Measurements from ENCODE around the gene ERBB4. TPM values are rescaled to one million over a fixed set of nuclear protein-coding genes. Genes with fewer than 3 reads are reported as not detected.
"Not testable (repeated sequence)": the region's sequence is repeated elsewhere in the genome, so short reads cannot be mapped to it uniquely, and the experiment has no call there.

The ERBB4 gene
- polyA plus RNA-seq, 1 donor = 0.37 TPM

- H3K9me3 ChIP-seq (ENCODE audit: control insufficient read depth, low read depth, low read length); H3K27ac ChIP-seq (ENCODE audit: low read length); H3K27me3 ChIP-seq (ENCODE audit: control insufficient read depth, insufficient read depth, low read length); H3K4me3 ChIP-seq (ENCODE audit: low read length); H3K36me3 ChIP-seq (ENCODE audit: control insufficient read depth, insufficient read depth, low read length); DNase-seq: not testable (repeated sequence)
- H3K4me1 ChIP-seq (ENCODE audit: control insufficient read depth, insufficient read depth, low read length) = peaks cover 14% of the 10 kb centered on the region
Observed at GRCh38 chr2:212106536-212106935, 432.1 kb downstream of the ERBB4 start.

DNA sequence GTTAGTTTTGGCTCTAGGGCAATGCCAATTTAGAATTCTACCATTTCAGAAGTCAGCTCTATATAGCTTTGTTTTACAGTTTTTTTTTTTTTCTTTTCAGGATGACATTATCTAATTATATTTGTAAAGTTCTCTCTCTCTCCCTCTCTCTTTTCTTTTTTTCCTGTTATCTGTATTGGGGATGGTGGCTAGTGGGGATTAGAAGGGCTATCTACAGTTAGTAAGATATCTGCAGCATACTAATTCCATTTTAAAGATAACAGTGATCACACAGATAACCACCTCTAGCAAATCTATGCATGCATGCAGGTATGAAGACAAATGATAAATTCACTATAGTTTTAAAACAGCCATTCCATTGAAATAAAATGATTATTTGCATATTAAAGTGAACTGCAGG is 438.9 kb downstream of the ERBB4 start:
- no peaks in the 10 kb centered on the region for H3K36me3 ChIP-seq (ENCODE audit: control insufficient read depth, insufficient read depth, low read length)
- H3K9me3 ChIP-seq (ENCODE audit: control insufficient read depth, low read depth, low read length) = no peaks in the 10 kb centered on the region
- no peaks in the 10 kb centered on the region for H3K27me3 ChIP-seq (ENCODE audit: control insufficient read depth, insufficient read depth, low read length)
- no peaks in the 10 kb centered on the region for H3K4me1 ChIP-seq (ENCODE audit: control insufficient read depth, insufficient read depth, low read length)
- H3K4me3 ChIP-seq (ENCODE audit: low read length) = no peak overlapping the region
- DNase-seq = no peak
- H3K27ac ChIP-seq (ENCODE audit: low read length) = no peak overlapping the region

DNA sequence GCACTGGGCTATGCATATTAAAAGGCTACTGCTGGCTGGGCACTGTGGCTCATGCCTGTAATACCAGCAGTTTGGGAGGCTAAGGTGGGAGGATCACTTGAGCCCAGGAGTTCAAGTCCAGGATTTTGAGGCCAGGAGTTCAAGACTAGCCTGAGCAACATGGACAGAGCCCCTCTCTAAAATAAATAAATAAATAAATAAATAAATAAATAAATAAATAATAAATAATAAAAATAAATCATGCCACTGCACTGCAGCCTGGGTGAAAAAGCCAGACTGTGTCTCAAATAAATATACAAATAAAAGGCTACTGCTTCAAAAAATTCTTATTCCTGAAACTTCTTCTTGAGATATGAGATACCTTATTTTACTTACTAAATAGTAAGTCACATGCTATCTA is 439.6 kb downstream of the ERBB4 start:
- no peaks in the 10 kb centered on the region for H3K9me3 ChIP-seq (ENCODE audit: control insufficient read depth, low read depth, low read length)
- H3K27ac ChIP-seq (ENCODE audit: low read length) = no peak overlapping the region
- H3K36me3 ChIP-seq (ENCODE audit: control insufficient read depth, insufficient read depth, low read length) = no peaks in the 10 kb centered on the region
- no peak for DNase-seq
- no peak overlapping the region for H3K4me3 ChIP-seq (ENCODE audit: low read length)
- no peaks in the 10 kb centered on the region for H3K27me3 ChIP-seq (ENCODE audit: control insufficient read depth, insufficient read depth, low read length)
- no peaks in the 10 kb centered on the region for H3K4me1 ChIP-seq (ENCODE audit: control insufficient read depth, insufficient read depth, low read length)

- H3K9me3 ChIP-seq (ENCODE audit: control insufficient read depth, low read depth, low read length) = no peaks in the 10 kb centered on the region
- H3K27me3 ChIP-seq (ENCODE audit: control insufficient read depth, insufficient read depth, low read length) = no peaks in the 10 kb centered on the region
- no peaks in the 10 kb centered on the region for H3K4me1 ChIP-seq (ENCODE audit: control insufficient read depth, insufficient read depth, low read length)
- no peak overlapping the region for H3K27ac ChIP-seq (ENCODE audit: low read length)
- 60% methylated on average over 1 of the region's 1 CpG for WGBS (ENCODE audit: insufficient coverage, low lambda C conversion rate)
- no peak for DNase-seq
- H3K4me3 ChIP-seq (ENCODE audit: low read length) = no peak overlapping the region
- no peaks in the 10 kb centered on the region for H3K36me3 ChIP-seq (ENCODE audit: control insufficient read depth, insufficient read depth, low read length)
Observed at GRCh38 chr2:212097001-212097400, 441.6 kb downstream of the ERBB4 start.

GRCh38 chr2:212089873-212090272 is 448.7 kb downstream of the ERBB4 start:
- no CpG with 5 or more reads among the region's 1 CpG for WGBS (ENCODE audit: insufficient coverage, low lambda C conversion rate)
- no peaks in the 10 kb centered on the region for H3K4me1 ChIP-seq (ENCODE audit: control insufficient read depth, insufficient read depth, low read length)
- H3K9me3 ChIP-seq (ENCODE audit: control insufficient read depth, low read depth, low read length) = no peaks in the 10 kb centered on the region
- no peak overlapping the region for H3K27ac ChIP-seq (ENCODE audit: low read length)
- no peaks in the 10 kb centered on the region for H3K27me3 ChIP-seq (ENCODE audit: control insufficient read depth, insufficient read depth, low read length)
- H3K36me3 ChIP-seq (ENCODE audit: control insufficient read depth, insufficient read depth, low read length) = no peaks in the 10 kb centered on the region
- DNase-seq = no peak
- no peak overlapping the region for H3K4me3 ChIP-seq (ENCODE audit: low read length)

- Histone ChIP-seq H3K27me3 (ENCODE audit: control insufficient read depth, insufficient read depth, low read length) (no peaks in the 10 kb centered on the region), H3K27ac (ENCODE audit: low read length) (no peak overlapping the region), H3K36me3 (ENCODE audit: control insufficient read depth, insufficient read depth, low read length) (no peaks in the 10 kb centered on the region), H3K9me3 (ENCODE audit: control insufficient read depth, low read depth, low read length) (no peaks in the 10 kb centered on the region), H3K4me3 (ENCODE audit: low read length) (no peak overlapping the region), H3K4me1 (ENCODE audit: control insufficient read depth, insufficient read depth, low read length) (no peaks in the 10 kb centered on the region)
- DNase-seq = no peak
- WGBS (ENCODE audit: insufficient coverage, low lambda C conversion rate) = no CpG with 5 or more reads among the region's 1 CpG
Observed at GRCh38 chr2:212088353-212088752, 450.2 kb downstream of the ERBB4 start.

GRCh38 chr2:212083492-212083891 is 455.1 kb downstream of the ERBB4 start:
- 100% methylated on average over 1 of the region's 4 CpGs for WGBS (ENCODE audit: insufficient coverage, low lambda C conversion rate)

DNA sequence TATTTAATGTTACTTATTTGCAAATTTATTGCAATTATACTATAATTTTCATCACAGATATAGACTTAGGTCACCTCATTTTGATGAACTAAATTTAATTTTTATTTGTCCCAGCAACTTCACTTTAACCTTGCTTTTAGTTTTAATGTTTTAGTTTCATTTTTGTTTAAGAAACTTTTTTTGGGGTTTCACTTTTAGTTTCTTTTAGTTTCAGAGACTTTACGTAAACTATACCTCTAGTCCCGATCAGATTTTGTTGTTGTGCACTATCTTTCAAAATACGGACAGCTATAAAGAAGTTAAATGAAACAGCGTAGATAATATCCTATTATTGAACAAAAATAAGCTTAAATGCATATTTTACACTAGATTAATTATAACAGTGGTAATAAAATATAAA is 460.5 kb downstream of the ERBB4 start:
- Histone ChIP-seq H3K4me1 (ENCODE audit: control insufficient read depth, insufficient read depth, low read length) (no peaks in the 10 kb centered on the region), H3K36me3 (ENCODE audit: control insufficient read depth, insufficient read depth, low read length) (no peaks in the 10 kb centered on the region), H3K27ac (ENCODE audit: low read length) (no peak overlapping the region), H3K27me3 (ENCODE audit: control insufficient read depth, insufficient read depth, low read length) (no peaks in the 10 kb centered on the region), H3K4me3 (ENCODE audit: low read length) (no peak overlapping the region), H3K9me3 (ENCODE audit: control insufficient read depth, low read depth, low read length) (no peaks in the 10 kb centered on the region)
- no peak for DNase-seq
- whole genome bisulfite sequencing (ENCODE audit: insufficient coverage, low lambda C conversion rate) = 67% methylated on average over 4 of the region's 4 CpGs

More at GRCh38 chr2:212083492-212083891, 455.1 kb downstream of the ERBB4 start:
- H3K27me3 ChIP-seq (ENCODE audit: control insufficient read depth, insufficient read depth, low read length) = no peaks in the 10 kb centered on the region
- H3K4me3 ChIP-seq (ENCODE audit: low read length) = no peak overlapping the region
- H3K36me3 ChIP-seq (ENCODE audit: control insufficient read depth, insufficient read depth, low read length) = no peaks in the 10 kb centered on the region
- H3K9me3 ChIP-seq (ENCODE audit: control insufficient read depth, low read depth, low read length) = no peaks in the 10 kb centered on the region
- no peak overlapping the region for H3K27ac ChIP-seq (ENCODE audit: low read length)
- no peaks in the 10 kb centered on the region for H3K4me1 ChIP-seq (ENCODE audit: control insufficient read depth, insufficient read depth, low read length)
- no peak for DNase-seq

GRCh38 chr2:212076456-212076855 is 462.1 kb downstream of the ERBB4 start:
- Histone ChIP-seq H3K36me3 (ENCODE audit: control insufficient read depth, insufficient read depth, low read length) (no peaks in the 10 kb centered on the region), H3K9me3 (ENCODE audit: control insufficient read depth, low read depth, low read length) (no peaks in the 10 kb centered on the region), H3K4me3 (ENCODE audit: low read length) (no peak overlapping the region), H3K4me1 (ENCODE audit: control insufficient read depth, insufficient read depth, low read length) (no peaks in the 10 kb centered on the region), H3K27ac (ENCODE audit: low read length) (no peak overlapping the region), H3K27me3 (ENCODE audit: control insufficient read depth, insufficient read depth, low read length) (no peaks in the 10 kb centered on the region)
- no peak for DNase-seq
- 73% methylated on average over 4 of the region's 4 CpGs for WGBS (ENCODE audit: insufficient coverage, low lambda C conversion rate)

GRCh38 chr2:212073360-212073759 is 465.2 kb downstream of the ERBB4 start:
- no peak for DNase-seq
- WGBS (ENCODE audit: insufficient coverage, low lambda C conversion rate) = no CpG with 5 or more reads among the region's 1 CpG
- no peaks in the 10 kb centered on the region for H3K9me3 ChIP-seq (ENCODE audit: control insufficient read depth, low read depth, low read length)
- H3K27me3 ChIP-seq (ENCODE audit: control insufficient read depth, insufficient read depth, low read length) = no peaks in the 10 kb centered on the region
- H3K4me1 ChIP-seq (ENCODE audit: control insufficient read depth, insufficient read depth, low read length) = no peaks in the 10 kb centered on the region
- H3K27ac ChIP-seq (ENCODE audit: low read length) = no peak overlapping the region
- no peak overlapping the region for H3K4me3 ChIP-seq (ENCODE audit: low read length)
- no peaks in the 10 kb centered on the region for H3K36me3 ChIP-seq (ENCODE audit: control insufficient read depth, insufficient read depth, low read length)

GRCh38 chr2:212066546-212066945 is 472.1 kb downstream of the ERBB4 start:
- Histone ChIP-seq H3K36me3 (ENCODE audit: control insufficient read depth, insufficient read depth, low read length) (no peaks in the 10 kb centered on the region), H3K27me3 (ENCODE audit: control insufficient read depth, insufficient read depth, low read length) (no peaks in the 10 kb centered on the region), H3K27ac (ENCODE audit: low read length) (no peak overlapping the region), H3K9me3 (ENCODE audit: control insufficient read depth, low read depth, low read length) (no peaks in the 10 kb centered on the region), H3K4me3 (ENCODE audit: low read length) (no peak overlapping the region), H3K4me1 (ENCODE audit: control insufficient read depth, insufficient read depth, low read length) (no peaks in the 10 kb centered on the region)
- DNase-seq = no peak
- 100% methylated on average over 2 of the region's 2 CpGs for WGBS (ENCODE audit: insufficient coverage, low lambda C conversion rate)

All from large intestine (tissue), 3 donors.